IMR-90 (cell line): ENCODE measurements around the gene ARMH2.

Experiments
- CTCF ChIP-seq: conservative IDR thresholded peaks from 2 replicates; pipeline ENCODE4 v1.5.1; 2012; ENCODE audit warnings: mild to moderate bottlenecking, low read depth, low read length, improper control_type of control experiment
- RAD21 ChIP-seq: IDR thresholded peaks from 2 replicates; pipeline ENCODE4 v1.6.1; 2012; ENCODE audit warnings: low read length, improper control_type of control experiment

GRCh38 chr6:24759718-24760117 is 39.0 kb downstream of the ARMH2 start:
- TF ChIP-seq CTCF (no peak), RAD21 (no peak)
